HG03175 (cell line): ENCODE data around the gene SGCG.
"Not testable (repeated sequence)": the region's sequence is repeated elsewhere in the genome, so short reads cannot be mapped to it uniquely, and the experiment has no call there.

ENCODE experiments used
- ATAC-seq: cut with Tn5 transposase; IDR thresholded peaks from one replicate; pipeline ENCODE4 v1.9.1; 2021; ENCODE audit warnings: mild to moderate bottlenecking, moderate library complexity; ENCODE audit not compliant: unreplicated experiment

SGCG gene

GRCh38 chr13:23180711-23181110 is at the start of gene SGCG:
TSS of gene SGCG (plus strand) at chr13:23180979. CDS start at chr13:23203695, 22,716 bp downstream.
- no peak for ATAC-seq

- ATAC-seq: no peak
These were observed 46.2 kb upstream of the SGCG start for GRCh38 chr13:23134542-23134941.

- no peak for ATAC-seq
These were observed 40.3 kb upstream of the SGCG start for GRCh38 chr13:23140492-23140891.

- no peak for ATAC-seq
These were observed 38.8 kb upstream of the SGCG start for GRCh38 chr13:23141964-23142363.

- not testable (repeated sequence) for ATAC-seq
These were observed 38.2 kb upstream of the SGCG start for GRCh38 chr13:23142607-23143006.

- no peak for ATAC-seq
These were observed 36.3 kb upstream of the SGCG start for GRCh38 chr13:23144431-23144830.

- ATAC-seq: no peak
These were observed 34.8 kb upstream of the SGCG start for GRCh38 chr13:23146006-23146405.

- ATAC-seq: no peak
These were observed 33.8 kb upstream of the SGCG start for GRCh38 chr13:23146811-23147625.

- no peak for ATAC-seq
These were observed 33.0 kb upstream of the SGCG start for GRCh38 chr13:23147827-23148226.

GRCh38 chr13:23157781-23158180 is 23.0 kb upstream of the SGCG start:
- ATAC-seq: no peak

- ATAC-seq: peak; percentile 42
These were observed 21.5 kb upstream of the SGCG start for GRCh38 chr13:23159205-23159759.

GRCh38 chr13:23159760-23160637 is 20.8 kb upstream of the SGCG start:
- ATAC-seq: no peak

- ATAC-seq: no peak
These were observed 19.9 kb upstream of the SGCG start for GRCh38 chr13:23160638-23161480.

GRCh38 chr13:23161481-23161825 is 19.3 kb upstream of the SGCG start:
- ATAC-seq: no peak

GRCh38 chr13:23175920-23176319 is 4.9 kb upstream of the SGCG start:
- no peak for ATAC-seq

- ATAC-seq: no peak
These were observed 1.4 kb downstream of the SGCG start for GRCh38 chr13:23182142-23182541.

- no peak for ATAC-seq
These were observed 2.5 kb downstream of the SGCG start for GRCh38 chr13:23183292-23183691.

GRCh38 chr13:23185542-23185941 is 4.8 kb downstream of the SGCG start:
- no peak for ATAC-seq

- no peak for ATAC-seq
These were observed 21.1 kb downstream of the SGCG start for GRCh38 chr13:23201870-23202269.

GRCh38 chr13:23202383-23202782 is 21.6 kb downstream of the SGCG start:
- no peak for ATAC-seq

- ATAC-seq: no peak
These were observed 22.7 kb downstream of the SGCG start for GRCh38 chr13:23203516-23203915.
